Astrocyte (in vitro differentiated cells and primary cell): ENCODE results near the gene GNL3. TPM values are rescaled to one million over a fixed set of nuclear protein-coding genes. Genes with fewer than 3 reads are reported as not detected.
A peak's percentile ranks its signal among the peaks of the same experiment; 100 is the strongest.

ENCODE experiments used
- DNase-seq: peaks from one replicate; pipeline ENCODE4 v3.0.0-alpha.2; 2010; ENCODE audit warnings: low read depth
- FAIRE-seq: peaks from 2 replicates; lab custom pipeline; 2011; peaks lifted over from hg19 to GRCh38; lab: Jason Lieb, UNC
- H2AFZ ChIP-seq: 2 replicates; pipeline ENCODE4 v1.6.0; 2012; ENCODE audit warnings: low read depth, low read length, inconsistent platforms
- H3K27ac ChIP-seq: 2 replicates; pipeline ENCODE4 v1.5.1; 2011; ENCODE audit warnings: low read depth, low read length, inconsistent platforms
- H3K27me3 ChIP-seq: 2 replicates; pipeline ENCODE4 v1.6.0; 2011; ENCODE audit warnings: low read length, inconsistent platforms; ENCODE audit not compliant: insufficient read depth
- H3K36me3 ChIP-seq: 2 replicates; pipeline ENCODE4 v1.5.1; 2011; ENCODE audit warnings: low read length, inconsistent platforms; ENCODE audit not compliant: insufficient read depth
- H3K4me1 ChIP-seq: 2 replicates; pipeline ENCODE4 v1.5.1; 2011; ENCODE audit warnings: low read length, inconsistent platforms; ENCODE audit not compliant: insufficient read depth
- H3K4me2 ChIP-seq: 2 replicates; pipeline ENCODE4 v1.6.0; 2012; ENCODE audit warnings: low read length, inconsistent platforms
- H3K4me3 ChIP-seq: 2 replicates; pipeline ENCODE4 v1.5.1; 2011; ENCODE audit warnings: low read depth, mild to moderate bottlenecking, low read length, inconsistent platforms; ENCODE audit not compliant: insufficient read depth
- H3K79me2 ChIP-seq: 2 replicates; pipeline ENCODE4 v1.6.0; 2012; ENCODE audit warnings: mild to moderate bottlenecking, low read length, inconsistent platforms; ENCODE audit not compliant: insufficient read depth
- H3K9ac ChIP-seq: 2 replicates; pipeline ENCODE4 v1.6.0; 2012; ENCODE audit warnings: mild to moderate bottlenecking, low read length, inconsistent platforms
- H3K9me3 ChIP-seq: 2 replicates; pipeline ENCODE4 v1.5.1; 2012; ENCODE audit warnings: low read depth, mild to moderate bottlenecking, low read length, inconsistent platforms; ENCODE audit not compliant: insufficient read depth
- H4K20me1 ChIP-seq: 2 replicates; pipeline ENCODE4 v1.6.0; 2012; ENCODE audit warnings: low read length, inconsistent platforms; ENCODE audit not compliant: insufficient read depth
- H3K27ac Mint-ChIP-seq: one replicate; pipeline ENCODE4 v1.8.0; 2021; ENCODE audit warnings: mild to moderate bottlenecking, mixed read lengths; ENCODE audit not compliant: unreplicated experiment
- H3K27me3 Mint-ChIP-seq: one replicate; pipeline ENCODE4 v1.8.0; 2021; ENCODE audit warnings: low read depth, mixed read lengths; ENCODE audit not compliant: unreplicated experiment
- H3K36me3 Mint-ChIP-seq: one replicate; pipeline ENCODE4 v1.8.0; 2021; ENCODE audit warnings: low read depth, mixed read lengths; ENCODE audit not compliant: unreplicated experiment
- H3K4me1 Mint-ChIP-seq: one replicate; pipeline ENCODE4 v1.8.0; 2021; ENCODE audit warnings: low read depth, mixed read lengths; ENCODE audit not compliant: unreplicated experiment
- H3K4me3 Mint-ChIP-seq: one replicate; pipeline ENCODE4 v1.8.0; 2021; ENCODE audit warnings: mild to moderate bottlenecking, moderate library complexity, mixed read lengths; ENCODE audit not compliant: unreplicated experiment
- H3K9me3 Mint-ChIP-seq: one replicate; pipeline ENCODE4 v1.8.0; 2021; ENCODE audit warnings: mild to moderate bottlenecking, mixed read lengths; ENCODE audit not compliant: unreplicated experiment
- EZH2 ChIP-seq: IDR thresholded peaks from 2 replicates; pipeline ENCODE4 v1.6.1; 2012; ENCODE audit warnings: mild to moderate bottlenecking, low read length, inconsistent platforms; ENCODE audit not compliant: insufficient read depth
- total RNA-seq: library from RNA; stranded (reverse); gene quantifications from 2 replicates; pipeline ENCODE4 v1.2.1, GENCODE V29; 2021
- TF ChIP-seq, protein P1 (sequence below): IDR thresholded peaks from 2 replicates; pipeline ENCODE4 v1.5.1; 2011; ENCODE audit warnings: low read depth, mild to moderate bottlenecking, inconsistent platforms, low read length, moderate library complexity; ENCODE audit not compliant: insufficient read depth

GNL3 gene
- total RNA-seq, 1 donor from 2014 or later: 93.7 TPM

DNA sequence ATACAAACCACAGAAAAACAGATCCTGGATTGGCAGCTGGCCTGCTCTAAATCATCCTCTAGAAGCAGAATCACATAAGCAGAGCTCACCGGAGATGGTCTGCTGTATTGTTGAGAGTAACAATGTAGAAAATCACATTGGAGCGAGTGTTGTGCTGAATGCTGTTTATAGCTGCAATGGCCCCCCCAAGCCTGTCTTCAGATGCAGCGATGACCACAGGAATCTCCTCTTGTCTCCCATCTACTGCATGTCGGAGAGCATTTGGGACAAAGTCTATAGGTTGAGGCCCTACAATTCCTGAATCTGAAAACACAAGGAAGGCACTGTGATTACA is 11.8 kb downstream of the GNL3 start:
- DNase-seq (no peak), FAIRE-seq (no peak)
- peaks cover 25% of the 10 kb centered on the region for H3K4me1 Mint-ChIP-seq
- peaks cover 51% of the 10 kb centered on the region for H4K20me1 ChIP-seq
- H3K4me2 ChIP-seq: no peak overlapping the region
- H3K4me3 ChIP-seq: no peak overlapping the region
- H3K27me3 ChIP-seq: no peaks in the 10 kb centered on the region
- H3K27me3 Mint-ChIP-seq: no peaks in the 10 kb centered on the region
- H3K4me1 ChIP-seq: no peaks in the 10 kb centered on the region
- peak overlapping the region; percentile 36 for H3K27ac Mint-ChIP-seq
- peaks cover 59% of the 10 kb centered on the region for H3K36me3 ChIP-seq
- H3K9me3 Mint-ChIP-seq: no peaks in the 10 kb centered on the region
- peaks cover 18% of the 10 kb centered on the region for H3K36me3 Mint-ChIP-seq
- no peak overlapping the region for H3K9ac ChIP-seq
- no peak overlapping the region for H2AFZ ChIP-seq
- TF ChIP-seq EZH2: no peak
- peaks cover 48% of the 10 kb centered on the region for H3K79me2 ChIP-seq
- no peak overlapping the region for H3K4me3 Mint-ChIP-seq
- H3K9me3 ChIP-seq: no peaks in the 10 kb centered on the region
- peak overlapping the region; percentile 3 for H3K27ac ChIP-seq

DNA sequence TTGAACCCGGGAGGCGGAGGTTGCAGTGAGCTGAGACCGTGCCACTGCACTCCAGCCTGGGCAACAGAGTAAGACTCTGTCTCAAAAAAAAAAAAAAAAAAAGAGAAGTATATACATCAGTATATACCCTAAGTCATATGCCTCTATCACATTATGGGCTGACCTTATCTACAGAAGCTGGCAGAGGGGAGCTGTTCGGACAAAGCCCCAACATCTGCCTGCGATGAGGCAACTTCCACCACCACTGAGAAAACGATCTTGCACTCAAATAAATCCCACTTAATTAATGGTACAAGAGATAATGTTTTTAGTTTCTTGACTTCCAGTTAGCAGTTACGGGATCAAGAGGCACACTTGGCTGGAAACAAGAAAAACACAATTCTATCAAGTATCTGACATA is 17.5 kb downstream of the GNL3 start:
- FAIRE-seq (no peak), DNase-seq (no peak)
- H3K9me3 ChIP-seq: no peaks in the 10 kb centered on the region
- peaks cover 4% of the 10 kb centered on the region for H3K36me3 Mint-ChIP-seq
- H4K20me1 ChIP-seq: peaks cover 16% of the 10 kb centered on the region
- H3K27ac Mint-ChIP-seq: no peak overlapping the region
- H3K79me2 ChIP-seq: peaks cover 93% of the 10 kb centered on the region
- peaks cover 20% of the 10 kb centered on the region for H3K4me1 Mint-ChIP-seq
- H3K4me1 ChIP-seq: peaks cover 24% of the 10 kb centered on the region
- no peaks in the 10 kb centered on the region for H3K27me3 Mint-ChIP-seq
- no peak overlapping the region for H2AFZ ChIP-seq
- H3K4me2 ChIP-seq: peak overlapping the region; percentile 100
- H3K9ac ChIP-seq: no peak overlapping the region
- peak overlapping the region; percentile 86 for H3K4me3 ChIP-seq
- H3K4me3 Mint-ChIP-seq: peak overlapping the region; percentile 97
- H3K36me3 ChIP-seq: peaks cover 13% of the 10 kb centered on the region
- H3K27ac ChIP-seq: no peak overlapping the region
- TF ChIP-seq, protein P1, sequence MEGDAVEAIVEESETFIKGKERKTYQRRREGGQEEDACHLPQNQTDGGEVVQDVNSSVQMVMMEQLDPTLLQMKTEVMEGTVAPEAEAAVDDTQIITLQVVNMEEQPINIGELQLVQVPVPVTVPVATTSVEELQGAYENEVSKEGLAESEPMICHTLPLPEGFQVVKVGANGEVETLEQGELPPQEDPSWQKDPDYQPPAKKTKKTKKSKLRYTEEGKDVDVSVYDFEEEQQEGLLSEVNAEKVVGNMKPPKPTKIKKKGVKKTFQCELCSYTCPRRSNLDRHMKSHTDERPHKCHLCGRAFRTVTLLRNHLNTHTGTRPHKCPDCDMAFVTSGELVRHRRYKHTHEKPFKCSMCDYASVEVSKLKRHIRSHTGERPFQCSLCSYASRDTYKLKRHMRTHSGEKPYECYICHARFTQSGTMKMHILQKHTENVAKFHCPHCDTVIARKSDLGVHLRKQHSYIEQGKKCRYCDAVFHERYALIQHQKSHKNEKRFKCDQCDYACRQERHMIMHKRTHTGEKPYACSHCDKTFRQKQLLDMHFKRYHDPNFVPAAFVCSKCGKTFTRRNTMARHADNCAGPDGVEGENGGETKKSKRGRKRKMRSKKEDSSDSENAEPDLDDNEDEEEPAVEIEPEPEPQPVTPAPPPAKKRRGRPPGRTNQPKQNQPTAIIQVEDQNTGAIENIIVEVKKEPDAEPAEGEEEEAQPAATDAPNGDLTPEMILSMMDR: no peak
- TF ChIP-seq EZH2: no peak
- H3K9me3 Mint-ChIP-seq: no peaks in the 10 kb centered on the region
- no peaks in the 10 kb centered on the region for H3K27me3 ChIP-seq

DNA sequence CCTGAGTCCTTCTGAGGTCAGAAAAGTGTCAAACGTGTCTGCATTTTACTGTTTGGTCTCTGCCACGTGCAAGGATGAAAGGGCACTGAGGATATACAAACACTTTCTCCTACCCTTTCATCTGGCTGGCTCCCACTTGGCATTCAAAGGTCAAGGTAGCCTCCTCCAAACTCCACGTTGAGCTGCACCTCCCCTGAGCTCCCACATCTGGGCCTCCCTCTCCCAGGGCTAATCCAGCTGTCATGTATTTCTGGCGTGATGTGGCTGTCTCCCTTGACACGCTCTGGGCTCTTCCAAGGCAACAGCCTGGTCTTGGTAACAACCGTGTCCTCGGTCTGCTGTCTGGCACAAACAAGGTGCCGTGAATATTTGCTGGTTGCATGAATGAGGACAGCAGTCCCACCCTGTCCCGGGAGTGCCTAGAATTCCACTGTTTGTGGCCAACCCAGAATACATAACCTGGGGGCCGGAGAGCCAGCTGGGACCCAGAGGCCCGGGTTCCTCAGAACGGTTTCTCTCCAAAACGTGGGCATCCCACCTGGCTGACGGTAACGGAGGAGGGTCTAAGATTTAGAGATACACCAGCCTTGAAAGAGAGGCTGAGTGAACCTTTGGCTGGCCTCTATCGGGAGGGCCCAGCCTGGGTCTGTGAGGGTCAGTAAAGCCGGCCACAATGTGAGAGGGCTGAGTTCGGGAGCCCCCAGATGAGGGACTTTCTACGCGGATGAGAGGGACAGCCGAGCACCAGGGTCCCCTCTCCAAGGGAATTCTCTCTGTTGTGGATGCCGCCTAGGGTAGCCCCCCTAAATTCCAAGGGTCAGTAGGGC is 19.0 kb downstream of the GNL3 start:
- peak overlapping the region; percentile 100 for H3K4me2 ChIP-seq
- H3K4me1 ChIP-seq: peaks cover 24% of the 10 kb centered on the region
- H3K9me3 ChIP-seq: no peaks in the 10 kb centered on the region
- H3K27me3 ChIP-seq: no peaks in the 10 kb centered on the region
- Mint-ChIP-seq H3K9me3 (no peaks in the 10 kb centered on the region), H3K36me3 (peaks cover 6% of the 10 kb centered on the region), H3K4me3 (peak overlapping the region; percentile 97), H3K4me1 (peaks cover 20% of the 10 kb centered on the region), H3K27me3 (no peaks in the 10 kb centered on the region), H3K27ac (peak overlapping the region; percentile 91)
- peak overlapping the region; percentile 99 for H3K9ac ChIP-seq
- peaks cover 85% of the 10 kb centered on the region for H3K79me2 ChIP-seq
- peaks cover 21% of the 10 kb centered on the region for H3K36me3 ChIP-seq
- peak overlapping the region; percentile 90 for H3K27ac ChIP-seq
- peak; percentile 18 for DNase-seq
- FAIRE-seq: no peak
- H4K20me1 ChIP-seq: peaks cover 16% of the 10 kb centered on the region
- peak overlapping the region; percentile 99 for H2AFZ ChIP-seq
- TF ChIP-seq, protein P1: no peak
- no peak for TF ChIP-seq EZH2
- H3K4me3 ChIP-seq: peak overlapping the region; percentile 86
